CD8-positive, alpha-beta memory T cell (primary cell): ENCODE data around the gene SH3TC1. TPM values are rescaled to one million over a fixed set of nuclear protein-coding genes. Genes with fewer than 3 reads are reported as not detected.

ENCODE experiments used
- CTCF ChIA-PET: fragments of 350-600 bp; sonication (Branson Sonifier 250); formaldehyde crosslinking; loops from one replicate; lab custom pipeline; 2021; ENCODE audit warnings: antibody characterized with exemption; lab: Charles Lee
- POLR2A ChIA-PET: fragments of 350-600 bp; sonication (Branson Sonifier 250); formaldehyde crosslinking; loops from one replicate; lab custom pipeline; 2021; ENCODE audit warnings: antibody characterized with exemption; lab: Charles Lee
- DNase-seq, 5 donors: peaks; one replicate each; pipeline versions ENCODE4 v3.0.0 to v3.0.0-alpha.2; 2020 to 2022; ENCODE audit warnings: mixed read lengths in 1 of 5
- H3K27ac ChIP-seq: one replicate; pipeline ENCODE4 v1.7.0; 2013; ENCODE audit warnings: low read depth, mild to moderate bottlenecking, low read length, moderate library complexity
- H3K27me3 ChIP-seq: 2 replicates; pipeline ENCODE4 v1.7.0; 2013; ENCODE audit warnings: low read length, mild to moderate bottlenecking; ENCODE audit not compliant: insufficient read depth, poor library complexity, severe bottlenecking
- H3K36me3 ChIP-seq: 2 replicates; pipeline ENCODE4 v1.7.0; 2013; ENCODE audit warnings: mild to moderate bottlenecking, low read length, moderate library complexity; ENCODE audit not compliant: insufficient read depth
- H3K4me1 ChIP-seq: 2 replicates; pipeline ENCODE4 v1.7.0; 2013; ENCODE audit warnings: mild to moderate bottlenecking, low read length, moderate library complexity; ENCODE audit not compliant: insufficient read depth
- H3K4me3 ChIP-seq: 2 replicates; pipeline ENCODE4 v1.7.0; 2013; ENCODE audit warnings: mild to moderate bottlenecking, low read length
- H3K9me3 ChIP-seq: 2 replicates; pipeline ENCODE4 v1.7.0; 2013; ENCODE audit warnings: mild to moderate bottlenecking, low read length
- H3K27ac Mint-ChIP-seq, 8 donors: one replicate each; pipeline ENCODE4 v1.8.0; 2020 to 2021; ENCODE audit warnings: mixed read lengths in 8 of 8, mild to moderate bottlenecking in 6 of 8, inconsistent platforms in 3 of 8, moderate library complexity in 3 of 8
- H3K27me3 Mint-ChIP-seq, 2 donors: one replicate each; pipeline ENCODE4 v1.8.0; 2020 to 2021; ENCODE audit warnings: mixed read lengths in 2 of 2, mild to moderate bottlenecking in 1 of 2, moderate library complexity in 1 of 2
- H3K36me3 Mint-ChIP-seq, 3 donors: one replicate each; pipeline ENCODE4 v1.8.0; 2020 to 2021; ENCODE audit warnings: mixed read lengths in 3 of 3, inconsistent platforms in 1 of 3, mild to moderate bottlenecking in 1 of 3
- H3K4me1 Mint-ChIP-seq, 3 donors: one replicate each; pipeline ENCODE4 v1.8.0; 2020 to 2021; ENCODE audit warnings: mixed read lengths in 3 of 3, inconsistent platforms in 1 of 3, mild to moderate bottlenecking in 1 of 3
- H3K4me3 Mint-ChIP-seq, 7 donors: one replicate each; pipeline ENCODE4 v1.8.0; 2020 to 2021; ENCODE audit warnings: mixed read lengths in 7 of 7, mild to moderate bottlenecking in 6 of 7, moderate library complexity in 4 of 7, inconsistent platforms in 2 of 7
- H3K9me3 Mint-ChIP-seq, 5 donors: one replicate each; pipeline ENCODE4 v1.8.0; 2020 to 2022; ENCODE audit warnings: mixed read lengths in 5 of 5, mild to moderate bottlenecking in 3 of 5, moderate library complexity in 2 of 5, inconsistent platforms in 1 of 5
- polyA plus RNA-seq: library from polyadenylated mRNA; unstranded; fragments of 300-500 nt; fragmentation: Illumina TruSeq; gene quantifications from one replicate; pipeline ENCODE4 v1.2.3, GENCODE V29; 2021
- total RNA-seq, 2 experiments: library from RNA; stranded (reverse); gene quantifications; one replicate each; pipeline ENCODE4 v1.2.3, GENCODE V29; 2021

SH3TC1 gene
- total and polyA plus RNA-seq, 3 experiments from 2014 or later: 7.5 to 12.2 (median 8.9) TPM

GRCh38 chr4:8191136-8191747, 7.8 kb upstream of the SH3TC1 start:
- DNase-seq: no peak
- H3K27me3 ChIP-seq: no peaks in the 10 kb centered on the region
- Mint-ChIP-seq H3K27me3 (peaks cover 0 to 4% of the 10 kb centered on the region in 2 donors), H3K9me3 (no peaks in the 10 kb centered on the region), H3K27ac (no peak overlapping the region), H3K4me3 (no peak overlapping the region), H3K36me3 (no peaks in the 10 kb centered on the region), H3K4me1 (peaks cover 5 to 9% (median 5%) of the 10 kb centered on the region in 3 donors)
- H3K4me1 ChIP-seq: no peaks in the 10 kb centered on the region
- H3K27ac ChIP-seq: no peak overlapping the region
- H3K4me3 ChIP-seq: no peak overlapping the region
- H3K9me3 ChIP-seq: no peaks in the 10 kb centered on the region
- ChIA-PET CTCF (interaction anchor here (0.7 kb wide), 1 partner anchor 395 kb away, joined by 3 read pairs; no protein-coding TSS in a partner anchor), POLR2A (no interaction called here)
- H3K36me3 ChIP-seq: no peaks in the 10 kb centered on the region

- Mint-ChIP-seq H3K9me3 (no peaks in the 10 kb centered on the region), H3K4me3 (peak overlapping the region in 1 of 7 donors; percentile 43), H3K4me1 (peaks cover 5 to 10% (median 5%) of the 10 kb centered on the region in 3 donors), H3K36me3 (no peaks in the 10 kb centered on the region), H3K27ac (peak overlapping the region in 4 of 8 donors; percentile 17 to 82 (median 30)), H3K27me3 (peaks cover 0 to under 1% of the 10 kb centered on the region in 2 donors)
- ChIA-PET POLR2A (no interaction called here), CTCF (no interaction called here)
- Histone ChIP-seq H3K4me3 (no peak overlapping the region), H3K4me1 (no peaks in the 10 kb centered on the region), H3K36me3 (no peaks in the 10 kb centered on the region), H3K27me3 (no peaks in the 10 kb centered on the region), H3K27ac (no peak overlapping the region), H3K9me3 (no peaks in the 10 kb centered on the region)
- peak in 3 of 5 donors; percentile 34 to 60 (median 45) for DNase-seq
These were observed 6.0 kb upstream of the SH3TC1 start for GRCh38 chr4:8192748-8193738.

GRCh38 chr4:8194306-8195242, 4.5 kb upstream of the SH3TC1 start:
- Histone ChIP-seq H3K27me3 (no peaks in the 10 kb centered on the region), H3K4me1 (peaks cover 11% of the 10 kb centered on the region), H3K27ac (no peak overlapping the region), H3K36me3 (no peaks in the 10 kb centered on the region), H3K4me3 (no peak overlapping the region), H3K9me3 (no peaks in the 10 kb centered on the region)
- Mint-ChIP-seq H3K9me3 (no peaks in the 10 kb centered on the region), H3K27ac (peak overlapping the region in 2 of 8 donors; percentile 62 to 64), H3K4me3 (peak overlapping the region in 1 of 7 donors; percentile 6), H3K27me3 (no peaks in the 10 kb centered on the region), H3K4me1 (peaks cover 15 to 24% (median 15%) of the 10 kb centered on the region in 3 donors), H3K36me3 (peaks cover 0 to 2% (median 0%) of the 10 kb centered on the region in 3 donors)
- no peak for DNase-seq
- CTCF ChIA-PET: interaction anchor here (1.2 to 1.5 kb wide), 2 partner anchors 18 to 48 kb away, joined by 3 to 4 read pairs; no protein-coding TSS in a partner anchor
- POLR2A ChIA-PET: no interaction called here

GRCh38 chr4:8195431-8195830, 3.7 kb upstream of the SH3TC1 start:
- DNase-seq: no peak
- Mint-ChIP-seq H3K27ac (no peak overlapping the region), H3K4me3 (peak overlapping the region in 1 of 7 donors; percentile 6), H3K9me3 (no peaks in the 10 kb centered on the region), H3K4me1 (peaks cover 19 to 30% (median 20%) of the 10 kb centered on the region in 3 donors), H3K27me3 (no peaks in the 10 kb centered on the region), H3K36me3 (peaks cover 0 to 5% (median 0%) of the 10 kb centered on the region in 3 donors)
- Histone ChIP-seq H3K36me3 (no peaks in the 10 kb centered on the region), H3K9me3 (no peaks in the 10 kb centered on the region), H3K4me1 (peaks cover 20% of the 10 kb centered on the region), H3K4me3 (no peak overlapping the region), H3K27me3 (no peaks in the 10 kb centered on the region), H3K27ac (no peak overlapping the region)
- ChIA-PET POLR2A (no interaction called here), CTCF (interaction anchor here (1.2 to 1.5 kb wide), 2 partner anchors 18 to 47 kb away, joined by 3 to 4 read pairs; no protein-coding TSS in a partner anchor)

GRCh38 chr4:8195841-8196458, 3.1 kb upstream of the SH3TC1 start:
- no peak for DNase-seq
- H3K4me1 ChIP-seq: peaks cover 25% of the 10 kb centered on the region
- Mint-ChIP-seq H3K36me3 (peaks cover 0 to 5% (median 0%) of the 10 kb centered on the region in 3 donors), H3K4me1 (peaks cover 22 to 35% (median 25%) of the 10 kb centered on the region in 3 donors), H3K4me3 (peak overlapping the region in 1 of 7 donors; percentile 48), H3K27ac (peak overlapping the region in 1 of 8 donors; percentile 35), H3K27me3 (no peaks in the 10 kb centered on the region), H3K9me3 (no peaks in the 10 kb centered on the region)
- no peaks in the 10 kb centered on the region for H3K36me3 ChIP-seq
- no peaks in the 10 kb centered on the region for H3K27me3 ChIP-seq
- POLR2A ChIA-PET: no interaction called here
- no peaks in the 10 kb centered on the region for H3K9me3 ChIP-seq
- CTCF ChIA-PET: no interaction called here
- no peak overlapping the region for H3K27ac ChIP-seq
- H3K4me3 ChIP-seq: no peak overlapping the region

- Mint-ChIP-seq H3K27me3 (no peaks in the 10 kb centered on the region), H3K4me1 (peaks cover 33 to 51% (median 35%) of the 10 kb centered on the region in 3 donors), H3K27ac (peak overlapping the region in 3 of 8 donors; percentile 24 to 94 (median 43)), H3K36me3 (peaks cover 0 to 5% (median 0%) of the 10 kb centered on the region in 3 donors), H3K4me3 (peak overlapping the region in 3 of 7 donors; percentile 20 to 90 (median 66)), H3K9me3 (no peaks in the 10 kb centered on the region)
- DNase-seq: no peak
- H3K27me3 ChIP-seq: no peaks in the 10 kb centered on the region
- H3K4me3 ChIP-seq: no peak overlapping the region
- peaks cover 41% of the 10 kb centered on the region for H3K4me1 ChIP-seq
- H3K9me3 ChIP-seq: no peaks in the 10 kb centered on the region
- H3K27ac ChIP-seq: no peak overlapping the region
- POLR2A ChIA-PET: no interaction called here
- H3K36me3 ChIP-seq: no peaks in the 10 kb centered on the region
- CTCF ChIA-PET: no interaction called here
These were observed 1.6 kb upstream of the SH3TC1 start for GRCh38 chr4:8197521-8197920.
